MCF 10A (cell line): ENCODE results near the gene VSIG4. TPM values are rescaled to one million over a fixed set of nuclear protein-coding genes. Genes with fewer than 3 reads are reported as not detected.

ENCODE experiments used
- BruUV-seq: library from RNA; stranded (reverse); fragments of 400-500 nt; replicated peaks from 2 replicates; lab custom pipeline; 2021; lab: Mats Ljungman, UMichigan
- CTCF ChIA-PET: fragments of 300-600 bp; sonication (Branson Sonifier 250); formaldehyde crosslinking; extraction: SDS; loops from one replicate; lab custom pipeline; 2021; ENCODE audit warnings: antibody characterized with exemption, inconsistent platforms; lab: Yijun Ruan, JAX
- POLR2A ChIA-PET: fragments of 300-600, 350-650 bp; sonication (Branson Sonifier 250); formaldehyde crosslinking; extraction: SDS; loops from one replicate; lab custom pipeline; 2020; ENCODE audit warnings: antibody characterized with exemption, inconsistent platforms; lab: Yijun Ruan, JAX
- DNase-seq: peaks from one replicate; pipeline ENCODE4 v3.0.0-alpha.2; 2018; ENCODE audit not compliant: unreplicated experiment
- H3K27ac Mint-ChIP-seq: one replicate; pipeline ENCODE4 v1.8.0; 2022; ENCODE audit warnings: mild to moderate bottlenecking, low read depth, mixed read lengths; ENCODE audit not compliant: unreplicated experiment
- H3K27me3 Mint-ChIP-seq: one replicate; pipeline ENCODE4 v1.8.0; 2022; ENCODE audit warnings: mixed read lengths; ENCODE audit not compliant: insufficient read depth, unreplicated experiment
- H3K36me3 Mint-ChIP-seq: one replicate; pipeline ENCODE4 v1.8.0; 2022; ENCODE audit warnings: mild to moderate bottlenecking, moderate library complexity, mixed read lengths; ENCODE audit not compliant: insufficient read depth, unreplicated experiment
- H3K4me1 Mint-ChIP-seq: one replicate; pipeline ENCODE4 v1.8.0; 2022; ENCODE audit warnings: mixed read lengths; ENCODE audit not compliant: insufficient read depth, unreplicated experiment
- H3K4me3 Mint-ChIP-seq: one replicate; pipeline ENCODE4 v1.8.0; 2022; ENCODE audit warnings: mild to moderate bottlenecking, moderate library complexity, mixed read lengths; ENCODE audit not compliant: unreplicated experiment
- H3K9me3 Mint-ChIP-seq: one replicate; pipeline ENCODE4 v1.8.0; 2022; ENCODE audit warnings: mixed read lengths; ENCODE audit not compliant: unreplicated experiment
- intact Hi-C: fragments of 100-400 bp; cut with micrococcal nuclease; formaldehyde crosslinking; loops from 2 replicates; pipeline ENCODE4 v1.14.1; 2022
- total RNA-seq: library from RNA; stranded (reverse); gene quantifications from 2 replicates; pipeline ENCODE4 v1.2.3, GENCODE V29; 2022
- TF ChIP-seq, protein P1 (sequence below): fragments of 200-600 bp; IDR thresholded peaks from one replicate; pipeline ENCODE4 v1.8.0; 2022; ENCODE audit warnings: antibody characterized with exemption, mild to moderate bottlenecking; ENCODE audit not compliant: unreplicated experiment

VSIG4 gene
- total RNA-seq, 1 experiment from 2014 or later, result not detected

DNA sequence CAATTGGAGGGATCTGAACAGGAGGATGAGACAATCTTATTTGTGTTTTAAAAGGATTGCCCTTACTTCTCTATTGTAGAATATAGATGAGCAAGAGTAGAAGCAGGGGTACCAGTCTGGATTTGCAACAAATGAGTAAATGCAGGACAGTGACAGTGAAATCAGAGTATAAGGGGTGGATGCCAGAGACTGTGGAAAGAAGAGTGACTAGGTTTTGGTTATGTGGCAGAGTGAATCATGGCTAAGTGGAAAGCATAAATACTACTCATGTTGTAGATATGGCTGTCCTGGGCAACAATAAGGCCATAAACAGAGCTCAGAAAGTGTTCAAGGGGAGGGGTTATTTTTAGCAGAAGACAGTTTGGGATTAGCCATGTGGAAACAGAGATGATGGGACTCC lies 6.0 kb upstream of the VSIG4 start:
- no peaks in the 10 kb centered on the region for H3K36me3 Mint-ChIP-seq
- no peaks in the 10 kb centered on the region for H3K9me3 Mint-ChIP-seq
- intact Hi-C loops, result no loop called here
- BruUV-seq, result no TSS peak
- TF ChIP-seq, protein P1, sequence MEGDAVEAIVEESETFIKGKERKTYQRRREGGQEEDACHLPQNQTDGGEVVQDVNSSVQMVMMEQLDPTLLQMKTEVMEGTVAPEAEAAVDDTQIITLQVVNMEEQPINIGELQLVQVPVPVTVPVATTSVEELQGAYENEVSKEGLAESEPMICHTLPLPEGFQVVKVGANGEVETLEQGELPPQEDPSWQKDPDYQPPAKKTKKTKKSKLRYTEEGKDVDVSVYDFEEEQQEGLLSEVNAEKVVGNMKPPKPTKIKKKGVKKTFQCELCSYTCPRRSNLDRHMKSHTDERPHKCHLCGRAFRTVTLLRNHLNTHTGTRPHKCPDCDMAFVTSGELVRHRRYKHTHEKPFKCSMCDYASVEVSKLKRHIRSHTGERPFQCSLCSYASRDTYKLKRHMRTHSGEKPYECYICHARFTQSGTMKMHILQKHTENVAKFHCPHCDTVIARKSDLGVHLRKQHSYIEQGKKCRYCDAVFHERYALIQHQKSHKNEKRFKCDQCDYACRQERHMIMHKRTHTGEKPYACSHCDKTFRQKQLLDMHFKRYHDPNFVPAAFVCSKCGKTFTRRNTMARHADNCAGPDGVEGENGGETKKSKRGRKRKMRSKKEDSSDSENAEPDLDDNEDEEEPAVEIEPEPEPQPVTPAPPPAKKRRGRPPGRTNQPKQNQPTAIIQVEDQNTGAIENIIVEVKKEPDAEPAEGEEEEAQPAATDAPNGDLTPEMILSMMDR, result no peak
- no peak for DNase-seq
- ChIA-PET POLR2A (no interaction called here), CTCF (no interaction called here)
- H3K4me3 Mint-ChIP-seq, result no peak overlapping the region
- H3K4me1 Mint-ChIP-seq, result no peaks in the 10 kb centered on the region
- H3K27ac Mint-ChIP-seq, result no peak overlapping the region
- no peaks in the 10 kb centered on the region for H3K27me3 Mint-ChIP-seq

DNA sequence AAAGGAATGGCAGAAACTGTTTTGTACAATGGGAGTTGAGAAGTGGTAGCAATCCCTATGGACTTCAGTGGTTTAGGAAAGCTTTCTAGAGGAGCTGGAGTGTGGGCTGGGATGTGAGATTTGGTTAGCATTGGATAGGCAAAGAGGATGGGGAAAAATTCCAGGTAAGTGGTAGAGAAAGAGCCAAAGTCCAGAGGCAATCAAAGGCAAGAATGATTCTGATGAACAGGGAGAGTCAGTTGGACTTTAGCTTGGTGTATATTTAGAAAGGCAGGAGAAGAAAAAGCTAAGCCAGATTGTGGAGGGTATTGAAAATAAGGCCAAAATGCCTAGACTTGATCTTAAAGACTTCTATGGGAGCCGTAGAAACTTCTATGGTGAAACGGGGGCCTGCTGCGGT lies 3.7 kb upstream of the VSIG4 start:
- Mint-ChIP-seq H3K4me3 (no peak overlapping the region), H3K27ac (no peak overlapping the region), H3K36me3 (no peaks in the 10 kb centered on the region), H3K4me1 (no peaks in the 10 kb centered on the region), H3K9me3 (no peaks in the 10 kb centered on the region), H3K27me3 (no peaks in the 10 kb centered on the region)
- intact Hi-C loops, result no loop called here
- no peak for DNase-seq
- CTCF ChIA-PET, result interaction anchor here (0.6 to 1.2 kb wide), 2 partner anchors 376 to 688 kb away, joined by 3 to 4 read pairs; no protein-coding TSS in a partner anchor
- TF ChIP-seq, protein P1, result no peak
- POLR2A ChIA-PET, result no interaction called here
- BruUV-seq, result no TSS peak

DNA sequence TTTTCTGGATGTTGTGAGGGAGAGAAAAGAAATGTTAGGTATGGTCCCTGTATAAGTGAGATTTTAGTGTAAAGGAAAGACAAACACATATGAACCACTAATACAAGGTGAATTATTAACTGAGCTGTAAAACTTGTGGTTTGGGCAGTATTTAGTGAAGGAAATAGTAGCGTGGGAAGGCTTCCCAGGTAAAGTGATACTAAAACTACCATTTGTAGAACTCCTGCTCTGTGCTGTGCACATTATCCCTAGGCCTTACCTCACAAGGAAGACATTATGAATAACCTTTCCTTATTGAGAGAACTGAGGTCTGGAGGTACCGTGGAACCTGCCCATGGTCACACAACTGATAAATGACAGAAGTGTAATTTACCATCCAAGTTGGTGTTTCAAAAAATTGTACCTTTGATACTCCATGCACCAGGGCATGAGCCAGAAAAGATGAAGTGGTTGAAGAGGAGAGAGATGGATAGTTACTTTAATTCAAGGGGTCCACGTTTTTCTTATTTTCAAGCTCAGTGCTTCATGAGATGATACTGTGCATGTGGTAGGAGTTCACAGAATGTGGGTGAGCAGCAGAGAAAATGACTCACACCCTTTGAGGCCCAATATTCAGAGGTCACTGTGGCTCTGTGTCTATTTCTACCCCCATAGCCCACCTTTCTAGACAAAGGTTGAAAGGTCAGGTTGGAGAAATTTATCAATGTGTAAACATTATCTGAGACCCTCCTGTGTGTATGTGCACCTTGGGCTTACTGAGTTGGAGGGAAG lies 2.6 kb upstream of the VSIG4 start:
- TF ChIP-seq, protein P1, result no peak
- Mint-ChIP-seq H3K27ac (no peak overlapping the region), H3K27me3 (no peaks in the 10 kb centered on the region), H3K9me3 (no peaks in the 10 kb centered on the region), H3K36me3 (no peaks in the 10 kb centered on the region), H3K4me3 (no peak overlapping the region), H3K4me1 (no peaks in the 10 kb centered on the region)
- CTCF ChIA-PET, result interaction anchor here (0.6 kb wide), 2 partner anchors 10 to 118 kb away, joined by 3 read pairs; no protein-coding TSS in a partner anchor
- intact Hi-C loops, result no loop called here
- DNase-seq, result no peak
- no TSS peak for BruUV-seq
- POLR2A ChIA-PET, result no interaction called here

DNA sequence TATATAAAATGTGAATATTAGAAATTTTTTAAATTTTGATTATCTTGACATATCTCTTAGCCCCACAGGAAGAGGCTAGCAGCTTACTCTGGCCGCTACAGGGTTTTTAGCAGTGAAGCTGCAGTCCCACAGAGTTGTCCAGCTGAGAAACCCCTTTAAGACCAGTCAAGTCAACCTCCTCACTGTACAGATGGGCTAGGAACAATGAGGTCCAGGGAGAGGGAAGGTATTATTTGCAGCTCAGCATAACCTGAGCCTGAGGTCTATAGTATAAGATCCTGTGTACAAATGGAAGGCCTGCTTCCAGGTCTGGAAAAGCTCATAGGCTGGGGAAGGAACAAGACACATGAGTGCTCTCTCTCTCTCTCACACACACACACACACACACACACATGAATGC lies 1.8 kb downstream of the VSIG4 start:
- no peaks in the 10 kb centered on the region for H3K36me3 Mint-ChIP-seq
- CTCF ChIA-PET, result no interaction called here
- peaks cover 8% of the 10 kb centered on the region for H3K9me3 Mint-ChIP-seq
- TF ChIP-seq, protein P1, result no peak
- no TSS peak for BruUV-seq
- no peak for DNase-seq
- no peak overlapping the region for H3K27ac Mint-ChIP-seq
- POLR2A ChIA-PET, result interaction anchor here (0.6 kb wide), 1 partner anchor 483 kb away, joined by 3 read pairs; no protein-coding TSS in a partner anchor
- no peaks in the 10 kb centered on the region for H3K4me1 Mint-ChIP-seq
- no peaks in the 10 kb centered on the region for H3K27me3 Mint-ChIP-seq
- no peak overlapping the region for H3K4me3 Mint-ChIP-seq
- intact Hi-C loops, result no loop called here
